GM13976 (cell line): Measurements from ENCODE around the gene ITGBL1.

Source experiments
- DNase-seq: peaks from one replicate; pipeline ENCODE4 v3.0.0; 2012; ENCODE audit warnings: low spot score
- CTCF ChIP-seq: IDR thresholded peaks from 2 replicates; pipeline ENCODE4 v1.5.1; 2012; ENCODE audit warnings: borderline replicate concordance, mild to moderate bottlenecking; ENCODE audit not compliant: insufficient read depth; ENCODE audit errors: extremely low read depth, missing control alignments, control extremely low read depth
- in situ Hi-C: fragments of 300-500 bp; cut with MboI; formaldehyde crosslinking; loops from one replicate; pipeline ENCODE4 v1.12.0; 2022; ENCODE audit warnings: low sequenced_read_pairs, mixed read lengths, inconsistent platforms; ENCODE audit not compliant: unreplicated experiment

Gene ITGBL1

GRCh38 chr13:101700598-101700997 is 248.1 kb downstream of the ITGBL1 start:
- in situ Hi-C loops: no loop called here
- DNase-seq: no peak

GRCh38 chr13:101703081-101703480 is 250.6 kb downstream of the ITGBL1 start:
- DNase-seq: no peak
- TF ChIP-seq CTCF: no peak
- in situ Hi-C loops: no loop called here

More at GRCh38 chr13:101700598-101700997, 248.1 kb downstream of the ITGBL1 start:
- no peak for TF ChIP-seq CTCF

- in situ Hi-C loops: no loop called here
- DNase-seq: no peak
Measured at GRCh38 chr13:101703838-101704237, 251.4 kb downstream of the ITGBL1 start.

GRCh38 chr13:101706651-101707050 is 254.2 kb downstream of the ITGBL1 start:
- no peak for DNase-seq
- in situ Hi-C loops: no loop called here
- TF ChIP-seq CTCF: no peak

More at GRCh38 chr13:101703838-101704237, 251.4 kb downstream of the ITGBL1 start:
- TF ChIP-seq CTCF: no peak

- in situ Hi-C loops: no loop called here
- no peak for TF ChIP-seq CTCF
- DNase-seq: no peak
Measured at GRCh38 chr13:101707659-101708058, 255.2 kb downstream of the ITGBL1 start.

GRCh38 chr13:101708115-101708514 is 255.6 kb downstream of the ITGBL1 start:
- in situ Hi-C loops: no loop called here
- no peak for DNase-seq
- TF ChIP-seq CTCF: no peak

GRCh38 chr13:101709952-101710351 is 257.5 kb downstream of the ITGBL1 start:
- in situ Hi-C loops: no loop called here
- DNase-seq: no peak

More at GRCh38 chr13:101709952-101710351, 257.5 kb downstream of the ITGBL1 start:
- TF ChIP-seq CTCF: no peak
